GM19467 (cell line): Measurements from ENCODE around the gene TUSC7.

Experiments
- ATAC-seq: cut with Tn5 transposase; IDR thresholded peaks from one replicate; pipeline ENCODE4 v1.9.1; 2021; ENCODE audit warnings: mild to moderate bottlenecking, moderate library complexity; ENCODE audit not compliant: unreplicated experiment

The TUSC7 gene

GRCh38 chr3:116709479-116709878 is at the start of gene TUSC7:
TSS of gene TUSC7 (plus strand) at chr3:116709779.
- ATAC-seq: no peak

- ATAC-seq: no peak
Observed at GRCh38 chr3:116661196-116661595, 48.4 kb upstream of the TUSC7 start.

GRCh38 chr3:116663161-116664110 is 46.1 kb upstream of the TUSC7 start:
- no peak for ATAC-seq

- ATAC-seq: no peak
Observed at GRCh38 chr3:116667324-116667723, 42.3 kb upstream of the TUSC7 start.

GRCh38 chr3:116667791-116668190 is 41.8 kb upstream of the TUSC7 start:
- ATAC-seq: no peak

- no peak for ATAC-seq
Observed at GRCh38 chr3:116669576-116669975, 40.0 kb upstream of the TUSC7 start.

- ATAC-seq: no peak
Observed at GRCh38 chr3:116671151-116671550, 38.4 kb upstream of the TUSC7 start.

GRCh38 chr3:116678853-116679252 is 30.7 kb upstream of the TUSC7 start:
- ATAC-seq: no peak

- no peak for ATAC-seq
Observed at GRCh38 chr3:116691041-116691440, 18.5 kb upstream of the TUSC7 start.

GRCh38 chr3:116701070-116701469 is 8.5 kb upstream of the TUSC7 start:
- no peak for ATAC-seq

GRCh38 chr3:116702334-116702733 is 7.2 kb upstream of the TUSC7 start:
- no peak for ATAC-seq

GRCh38 chr3:116707531-116707930 is 2.0 kb upstream of the TUSC7 start:
- ATAC-seq: no peak

- ATAC-seq: no peak
Observed at GRCh38 chr3:116716490-116716889, 6.9 kb downstream of the TUSC7 start.

- no peak for ATAC-seq
Observed at GRCh38 chr3:116717566-116717965, 8.0 kb downstream of the TUSC7 start.

- no peak for ATAC-seq
Observed at GRCh38 chr3:116728454-116728853, 18.9 kb downstream of the TUSC7 start.

- ATAC-seq: no peak
Observed at GRCh38 chr3:116734243-116734642, 24.7 kb downstream of the TUSC7 start.

GRCh38 chr3:116739678-116740077 is 30.1 kb downstream of the TUSC7 start:
- no peak for ATAC-seq

GRCh38 chr3:116740293-116740692 is 30.7 kb downstream of the TUSC7 start:
- ATAC-seq: no peak

- no peak for ATAC-seq
Observed at GRCh38 chr3:116741467-116741866, 31.9 kb downstream of the TUSC7 start.

- ATAC-seq: no peak
Observed at GRCh38 chr3:116743062-116743461, 33.5 kb downstream of the TUSC7 start.

GRCh38 chr3:116749388-116749787 is 39.8 kb downstream of the TUSC7 start:
- no peak for ATAC-seq

- no peak for ATAC-seq
Observed at GRCh38 chr3:116757315-116757714, 47.7 kb downstream of the TUSC7 start.

GRCh38 chr3:116759316-116759715 is 49.7 kb downstream of the TUSC7 start:
- no peak for ATAC-seq
